PFSK-1 (cell line): ENCODE measurements around the gene CFAP298. TPM values are rescaled to one million over a fixed set of nuclear protein-coding genes. Genes with fewer than 3 reads are reported as not detected.

Experiments used
- FOXP2 ChIP-seq: optimal IDR thresholded peaks from 2 replicates; pipeline ENCODE3; 2011; ENCODE audit warnings: borderline replicate concordance, control low read depth, inconsistent platforms; ENCODE audit not compliant: insufficient read depth; ENCODE audit errors: extremely low read length, extremely low read depth
- POLR2AphosphoS5 ChIP-seq: IDR thresholded peaks from 2 replicates; pipeline ENCODE4 v1.6.1; 2012; ENCODE audit warnings: low read depth, mild to moderate bottlenecking, control low read depth, low read length, moderate library complexity
- SIN3A ChIP-seq: IDR thresholded peaks from 2 replicates; pipeline ENCODE4 v1.6.1; 2012; ENCODE audit warnings: mild to moderate bottlenecking, low read length, moderate library complexity, borderline replicate concordance; ENCODE audit not compliant: insufficient read depth
- TAF1 ChIP-seq: IDR thresholded peaks from 2 replicates; pipeline ENCODE4 v1.6.1; 2012; ENCODE audit warnings: low read length, control low read depth, borderline replicate concordance; ENCODE audit not compliant: insufficient read depth
- polyA plus RNA-seq: library from polyadenylated mRNA; unstranded; fragments of >200 nt; gene quantifications from one replicate; pipeline ENCODE4 v1.2.1, GENCODE V29; 2012; ENCODE audit warnings: low read depth, missing spikeins; ENCODE audit not compliant: insufficient read length
- TF ChIP-seq, protein P1 (sequence below), 2 experiments: IDR thresholded peaks; 2 replicates each; pipeline versions ENCODE4 v1.6.1 to v1.8.0; 2011 to 2012; ENCODE audit warnings: low read depth in 2 of 2, low read length in 2 of 2, control low read depth in 1 of 2, inconsistent platforms in 1 of 2, mild to moderate bottlenecking in 1 of 2, moderate library complexity in 1 of 2; ENCODE audit not compliant: insufficient read depth in 1 of 2

CFAP298 gene, protein sequence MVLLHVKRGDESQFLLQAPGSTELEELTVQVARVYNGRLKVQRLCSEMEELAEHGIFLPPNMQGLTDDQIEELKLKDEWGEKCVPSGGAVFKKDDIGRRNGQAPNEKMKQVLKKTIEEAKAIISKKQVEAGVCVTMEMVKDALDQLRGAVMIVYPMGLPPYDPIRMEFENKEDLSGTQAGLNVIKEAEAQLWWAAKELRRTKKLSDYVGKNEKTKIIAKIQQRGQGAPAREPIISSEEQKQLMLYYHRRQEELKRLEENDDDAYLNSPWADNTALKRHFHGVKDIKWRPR
- polyA plus RNA-seq: 109 TPM

DNA sequence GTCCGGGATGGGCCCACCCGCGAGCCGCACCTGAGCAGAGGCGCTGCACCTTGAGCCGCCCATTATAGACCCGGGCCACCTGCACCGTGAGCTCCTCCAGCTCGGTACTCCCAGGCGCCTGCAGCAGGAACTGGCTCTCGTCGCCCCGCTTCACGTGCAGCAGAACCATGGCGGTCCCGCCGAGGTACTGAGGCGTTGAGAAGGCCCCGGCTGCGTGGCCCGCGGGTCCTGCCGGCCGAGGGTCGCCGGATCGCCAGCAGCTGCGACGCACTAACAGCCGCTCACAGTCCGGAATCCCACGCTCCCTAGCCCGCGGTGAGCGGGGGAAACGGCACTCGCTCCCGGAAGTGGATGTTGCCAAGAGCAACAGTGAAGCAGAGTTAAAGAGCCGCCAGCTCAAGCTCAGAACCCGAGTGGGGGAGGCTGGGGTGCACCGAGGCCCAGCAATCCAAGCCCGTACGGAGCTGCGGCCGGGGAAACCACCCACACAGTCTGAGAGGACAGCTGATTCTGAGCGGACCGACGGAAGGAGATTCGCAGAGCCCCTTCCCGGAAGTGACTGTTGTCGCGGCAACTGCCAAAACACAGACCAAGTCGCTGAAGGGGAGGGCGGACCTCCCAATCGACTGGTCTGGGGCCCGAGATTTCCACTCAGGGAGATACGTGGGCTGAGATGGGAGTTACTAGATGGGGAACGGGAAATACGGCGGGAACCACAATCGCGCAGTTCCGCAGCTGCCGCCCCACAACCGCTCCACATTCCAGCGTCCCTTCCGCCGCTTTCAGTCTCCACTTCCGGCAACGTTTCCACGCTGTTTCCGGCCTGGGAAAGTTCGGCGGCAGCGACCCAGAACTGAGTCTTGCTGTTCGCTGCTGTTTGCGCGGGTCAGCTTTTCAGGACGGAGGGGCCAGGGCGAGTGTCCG is at the start of gene CFAP298:
Gene CFAP298 (minus strand): TSS at position 303 of the 924 bp plus-strand sequence. CDS start 134 bp downstream, at position 169.
- TF ChIP-seq SIN3A (peak; percentile 94), FOXP2 (peak; percentile 57), TAF1 (peak; percentile 89; the same call in 1 of the 2 replicates), POLR2AphosphoS5 (peak; percentile 89)
- TF ChIP-seq, protein P1, sequence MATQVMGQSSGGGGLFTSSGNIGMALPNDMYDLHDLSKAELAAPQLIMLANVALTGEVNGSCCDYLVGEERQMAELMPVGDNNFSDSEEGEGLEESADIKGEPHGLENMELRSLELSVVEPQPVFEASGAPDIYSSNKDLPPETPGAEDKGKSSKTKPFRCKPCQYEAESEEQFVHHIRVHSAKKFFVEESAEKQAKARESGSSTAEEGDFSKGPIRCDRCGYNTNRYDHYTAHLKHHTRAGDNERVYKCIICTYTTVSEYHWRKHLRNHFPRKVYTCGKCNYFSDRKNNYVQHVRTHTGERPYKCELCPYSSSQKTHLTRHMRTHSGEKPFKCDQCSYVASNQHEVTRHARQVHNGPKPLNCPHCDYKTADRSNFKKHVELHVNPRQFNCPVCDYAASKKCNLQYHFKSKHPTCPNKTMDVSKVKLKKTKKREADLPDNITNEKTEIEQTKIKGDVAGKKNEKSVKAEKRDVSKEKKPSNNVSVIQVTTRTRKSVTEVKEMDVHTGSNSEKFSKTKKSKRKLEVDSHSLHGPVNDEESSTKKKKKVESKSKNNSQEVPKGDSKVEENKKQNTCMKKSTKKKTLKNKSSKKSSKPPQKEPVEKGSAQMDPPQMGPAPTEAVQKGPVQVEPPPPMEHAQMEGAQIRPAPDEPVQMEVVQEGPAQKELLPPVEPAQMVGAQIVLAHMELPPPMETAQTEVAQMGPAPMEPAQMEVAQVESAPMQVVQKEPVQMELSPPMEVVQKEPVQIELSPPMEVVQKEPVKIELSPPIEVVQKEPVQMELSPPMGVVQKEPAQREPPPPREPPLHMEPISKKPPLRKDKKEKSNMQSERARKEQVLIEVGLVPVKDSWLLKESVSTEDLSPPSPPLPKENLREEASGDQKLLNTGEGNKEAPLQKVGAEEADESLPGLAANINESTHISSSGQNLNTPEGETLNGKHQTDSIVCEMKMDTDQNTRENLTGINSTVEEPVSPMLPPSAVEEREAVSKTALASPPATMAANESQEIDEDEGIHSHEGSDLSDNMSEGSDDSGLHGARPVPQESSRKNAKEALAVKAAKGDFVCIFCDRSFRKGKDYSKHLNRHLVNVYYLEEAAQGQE (IDR thresholded peaks at IDR 0.05; ENCODE audit: insufficient read depth in 1 of 2, low read depth in 2 of 2, low read length in 2 of 2): peak; percentile 4 to 36; a peak in 1 of 4 replicates

DNA sequence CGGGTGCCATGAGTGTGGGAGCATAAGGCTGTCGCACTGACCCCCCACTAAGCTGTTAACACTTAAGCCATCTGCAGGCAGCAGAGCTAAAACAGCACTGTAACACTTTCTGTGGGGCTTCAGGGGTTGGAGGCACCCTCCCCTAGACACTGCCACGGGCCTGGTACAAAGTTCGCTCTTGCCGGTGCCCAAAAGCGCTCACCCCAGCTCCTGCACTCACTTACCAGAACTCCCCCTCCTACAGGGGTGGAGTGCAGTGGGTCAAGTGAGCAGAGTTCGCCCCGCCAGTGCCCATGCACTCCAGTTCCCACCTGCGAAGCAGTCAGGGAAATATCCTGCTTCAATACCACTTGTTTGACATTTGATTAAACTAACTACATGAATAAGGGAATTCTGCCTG is 46.3 kb upstream of the CFAP298 start:
- TF ChIP-seq TAF1 (no peak), FOXP2 (no peak), POLR2AphosphoS5 (no peak), SIN3A (no peak)
- TF ChIP-seq, protein P1 (IDR thresholded peaks at IDR 0.05; ENCODE audit: insufficient read depth in 1 of 2, low read depth in 2 of 2, low read length in 2 of 2): no peak

DNA sequence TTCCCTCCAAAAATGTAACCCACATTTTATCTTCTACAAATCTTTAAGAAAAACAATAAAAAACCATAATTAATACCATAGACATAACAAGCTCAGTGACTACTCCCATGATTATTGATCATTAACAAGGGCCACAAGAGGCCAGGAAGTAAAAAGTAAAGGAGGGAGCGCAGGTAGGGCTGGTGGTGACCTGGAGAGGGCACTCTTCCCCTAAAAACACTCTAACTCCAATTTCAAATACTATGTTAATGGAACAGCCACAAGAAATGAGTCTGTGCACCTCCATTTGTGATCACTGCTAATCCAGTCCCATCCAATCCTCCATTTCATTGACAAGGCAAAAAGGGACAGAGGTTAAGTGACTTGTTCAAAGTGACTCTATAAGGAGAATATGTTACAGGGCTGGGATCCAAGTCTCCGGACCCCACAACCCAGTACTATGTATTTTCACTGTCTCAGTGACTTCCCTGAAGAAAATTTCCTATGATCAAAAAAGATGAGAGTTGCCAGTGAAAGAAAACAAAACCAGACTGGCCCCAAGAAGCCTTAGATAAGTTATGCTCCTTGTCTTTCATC is 41.2 kb upstream of the CFAP298 start:
- TF ChIP-seq, protein P1 (IDR thresholded peaks at IDR 0.05; ENCODE audit: insufficient read depth in 1 of 2, low read depth in 2 of 2, low read length in 2 of 2): no peak
- TF ChIP-seq POLR2AphosphoS5 (no peak), TAF1 (no peak), FOXP2 (no peak), SIN3A (no peak)

DNA sequence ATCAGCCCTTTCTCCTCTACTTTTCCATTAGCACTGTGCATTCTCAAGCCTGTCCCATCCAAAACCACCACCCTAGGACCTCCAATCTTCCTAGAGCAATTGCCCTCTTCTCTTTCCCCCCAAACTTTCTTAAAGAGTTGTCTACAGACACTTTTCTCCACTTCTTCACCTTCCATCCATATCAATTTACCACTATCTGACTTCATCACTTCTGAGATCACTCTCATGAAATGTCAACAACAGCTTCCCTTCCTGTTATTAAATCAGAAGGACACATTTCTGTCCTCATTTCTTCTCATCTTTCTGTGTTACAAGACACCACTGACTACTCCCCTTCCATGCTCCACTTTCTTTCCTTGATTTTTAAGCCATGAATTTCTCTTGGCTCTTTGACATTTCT is 36.0 kb upstream of the CFAP298 start:
- no peak for TF ChIP-seq TAF1
- no peak for TF ChIP-seq POLR2AphosphoS5
- TF ChIP-seq, protein P1 (IDR thresholded peaks at IDR 0.05; ENCODE audit: insufficient read depth in 1 of 2, low read depth in 2 of 2, low read length in 2 of 2): no peak
- no peak for TF ChIP-seq FOXP2
- no peak for TF ChIP-seq SIN3A
